ENCODE measurements around the gene AKR1C2. TPM values are rescaled to one million over a fixed set of nuclear protein-coding genes. Genes with fewer than 3 reads are reported as not detected.
"Not testable (repeated sequence)": the region's sequence is repeated elsewhere in the genome, so short reads cannot be mapped to it uniquely, and the experiment has no call there.

Gene AKR1C2
- total and polyA plus RNA-seq, 10 of the 15 experiments (the other 5 are each of a cell fraction or from before 2014, with no cell fraction given): 0.31 to 0.44 (median 0.36) TPM; not detected in 7

- TF ChIP-seq CTCF (IDR thresholded peaks at IDR 0.05 in 2 of 3, conservative IDR thresholded peaks at IDR 0.05 in 1 of 3; ENCODE audit: control insufficient read depth in 2 of 3, extremely low read depth in 1 of 3, insufficient read depth in 1 of 3, low read depth in 3 of 3, low read length in 3 of 3) (no peak), SMAD1 (IDR thresholded peaks at IDR 0.05; ENCODE audit: low read depth, partially characterized antibody) (no peak)
Observed at GRCh38 chr10:5023177-5023805, 19.6 kb upstream of the AKR1C2 start (continued).

DNA sequence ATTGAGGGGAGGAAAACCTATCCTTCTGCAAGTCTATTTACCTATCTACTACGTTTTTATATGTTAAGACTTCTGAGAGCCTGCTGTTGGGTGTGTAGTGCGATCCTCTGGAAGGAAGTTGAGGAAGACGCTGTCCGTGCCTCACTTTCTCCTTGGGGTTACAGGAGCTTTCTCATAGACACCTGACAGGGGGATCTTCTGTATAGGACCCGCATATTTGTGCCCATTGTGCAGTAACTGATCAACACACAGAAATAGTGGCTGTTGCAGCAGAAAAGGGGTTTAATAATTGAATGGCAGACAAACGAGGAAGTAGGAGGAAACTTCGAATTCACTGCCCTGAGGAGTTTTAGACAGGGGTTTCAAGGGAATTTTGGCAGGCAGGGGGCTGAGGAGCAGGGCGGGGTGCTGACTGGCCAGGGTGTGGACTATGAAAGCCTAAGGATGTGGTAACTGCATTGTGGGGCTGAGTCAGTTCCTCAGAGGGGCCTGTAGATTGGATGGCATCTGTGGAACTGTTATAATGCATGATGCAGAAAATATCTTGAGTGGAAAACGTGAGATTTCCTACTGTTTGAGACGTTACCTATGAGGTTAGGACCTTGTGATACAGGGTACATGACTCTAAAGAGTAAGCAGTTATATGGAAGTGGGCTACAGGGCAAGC is 18.1 kb upstream of the AKR1C2 start:
- CTCF ChIA-PET: interaction anchor here (1.1 kb wide), 1 partner anchor 13 kb away, joined by 3 read pairs; no protein-coding TSS in a partner anchor
- H3K36me3 ChIP-seq (ENCODE audit: control insufficient read depth in 2 of 2, insufficient read depth in 2 of 2, low read length in 1 of 2); H3K4me2 ChIP-seq (ENCODE audit: control insufficient read depth, insufficient read depth); H3K4me1 ChIP-seq (ENCODE audit: control insufficient read depth, insufficient read depth, low read length); H3K9me3 ChIP-seq (replicated peaks; ENCODE audit: control insufficient read depth, insufficient read depth, low read length); DNase-seq (ENCODE audit: low read depth, low spot score); RAD21 ChIA-PET (ENCODE audit: unreplicated experiment); BruUV-seq (replicated peaks); ATAC-seq; FAIRE-seq; H3K9ac ChIP-seq (ENCODE audit: control insufficient read depth, insufficient read depth, low read length); POLR2A ChIA-PET; H3K79me2 ChIP-seq (ENCODE audit: control insufficient read depth, insufficient read depth, low read length); H3K27ac ChIP-seq (ENCODE audit: control insufficient read depth, insufficient read depth); H3K4me3 ChIP-seq; SMC1A ChIA-PET (ENCODE audit: uncharacterized antibody, unreplicated experiment); in situ Hi-C loops (cut with MboI); H3K27me3 ChIP-seq (replicated peaks in 1 of 2; ENCODE audit: control insufficient read depth in 2 of 2, insufficient read depth in 2 of 2, low read length in 1 of 2); intact Hi-C loops (cut with micrococcal nuclease; ENCODE audit: unreplicated experiment); H2AFZ ChIP-seq (ENCODE audit: control insufficient read depth, low read depth, low read length); H4K20me1 ChIP-seq (ENCODE audit: control insufficient read depth, insufficient read depth): not testable (repeated sequence)
- whole genome bisulfite sequencing (ENCODE audit: insufficient coverage, insufficient replicate concordance, low lambda C conversion rate, missing lambda C conversion rate): 23% methylated on average over 9 of the region's 10 CpGs

- H4K20me1 ChIP-seq (ENCODE audit: control insufficient read depth, insufficient read depth); ATAC-seq; H3K9ac ChIP-seq (ENCODE audit: control insufficient read depth, insufficient read depth, low read length); in situ Hi-C loops (cut with MboI); H3K27me3 ChIP-seq (replicated peaks in 1 of 2; ENCODE audit: control insufficient read depth in 2 of 2, insufficient read depth in 2 of 2, low read length in 1 of 2); POLR2A ChIA-PET; H3K4me2 ChIP-seq (ENCODE audit: control insufficient read depth, insufficient read depth); H2AFZ ChIP-seq (ENCODE audit: control insufficient read depth, low read depth, low read length); SMC1A ChIA-PET (ENCODE audit: uncharacterized antibody, unreplicated experiment); BruUV-seq (replicated peaks); intact Hi-C loops (cut with micrococcal nuclease; ENCODE audit: unreplicated experiment); H3K9me3 ChIP-seq (replicated peaks; ENCODE audit: control insufficient read depth, insufficient read depth, low read length); H3K36me3 ChIP-seq (ENCODE audit: control insufficient read depth in 2 of 2, insufficient read depth in 2 of 2, low read length in 1 of 2); H3K4me1 ChIP-seq (ENCODE audit: control insufficient read depth, insufficient read depth, low read length); H3K4me3 ChIP-seq; H3K27ac ChIP-seq (ENCODE audit: control insufficient read depth, insufficient read depth); DNase-seq (ENCODE audit: low read depth, low spot score); H3K79me2 ChIP-seq (ENCODE audit: control insufficient read depth, insufficient read depth, low read length); CTCF ChIA-PET; FAIRE-seq; RAD21 ChIA-PET (ENCODE audit: unreplicated experiment): not testable (repeated sequence)
- 27% methylated on average over 6 of the region's 6 CpGs for WGBS (ENCODE audit: insufficient coverage, insufficient replicate concordance, low lambda C conversion rate, missing lambda C conversion rate)
Observed at GRCh38 chr10:5019770-5020612, 16.3 kb upstream of the AKR1C2 start.

All from GM12878 (cell line).